Subcutaneous abdominal adipose tissue (tissue), 5 donors: ENCODE measurements around the gene PCBP2.

Experiments
- H3K27ac ChIP-seq: one replicate; pipeline ENCODE4 v1.7.0; 2013; ENCODE audit warnings: low read depth, mild to moderate bottlenecking, inconsistent platforms, low read length, moderate library complexity
- H3K27me3 ChIP-seq, 5 donors: one replicate each; pipeline ENCODE4 v1.7.0; 2013; ENCODE audit warnings: low read length in 5 of 5, inconsistent platforms in 1 of 5; ENCODE audit not compliant: control insufficient read depth in 5 of 5, insufficient read depth in 4 of 5
- H3K36me3 ChIP-seq, 5 donors: one replicate each; pipeline ENCODE4 v1.7.0; 2013; ENCODE audit warnings: low read length in 5 of 5; ENCODE audit not compliant: control insufficient read depth in 5 of 5, insufficient read depth in 5 of 5
- H3K4me1 ChIP-seq, 5 donors: one replicate each; pipeline ENCODE4 v1.7.0; 2013; ENCODE audit warnings: low read length in 5 of 5, mild to moderate bottlenecking in 3 of 5, moderate library complexity in 1 of 5; ENCODE audit not compliant: control insufficient read depth in 5 of 5, insufficient read depth in 5 of 5
- H3K4me3 ChIP-seq, 5 donors: one replicate each; pipeline ENCODE4 v1.7.0; 2013; ENCODE audit warnings: low read length in 5 of 5, low read depth in 1 of 5
- H3K9ac ChIP-seq, 5 donors: one replicate each; pipeline ENCODE4 v1.7.0; 2013; ENCODE audit warnings: low read length in 5 of 5, mild to moderate bottlenecking in 4 of 5, moderate library complexity in 3 of 5
- H3K9me3 ChIP-seq, 5 donors: one replicate each; pipeline ENCODE4 v1.7.0; 2013; ENCODE audit warnings: low read length in 5 of 5; ENCODE audit not compliant: control insufficient read depth in 5 of 5
- donor health status: healthy.
- donor health status: healthy.
- donor health status: healthy.
- donor health status: healthy.
- donor health status: healthy.

The PCBP2 gene

GRCh38 chr12:53506450-53506785 lies 54.5 kb downstream of the PCBP2 start:
- Histone ChIP-seq H3K9ac (no peak overlapping the region), H3K27me3 (no peaks in the 10 kb centered on the region), H3K9me3 (no peaks in the 10 kb centered on the region), H3K4me1 (peaks cover 8 to 41% (median 38%) of the 10 kb centered on the region in 5 donors), H3K36me3 (peaks cover 0 to 58% (median 49%) of the 10 kb centered on the region in 5 donors), H3K27ac (peak overlapping the region; percentile 29), H3K4me3 (no peak overlapping the region)

- no peak within 1 kb of the TSS for H3K9ac ChIP-seq
- H3K4me3 ChIP-seq = no peak within 1 kb of the TSS
- H3K27me3 ChIP-seq = no peaks in the 10 kb centered on the region
- H3K27ac ChIP-seq = peak within 1 kb of the TSS; percentile 29
- H3K9me3 ChIP-seq = no peaks in the 10 kb centered on the region
- peaks cover 4 to 35% (median 31%) of the 10 kb centered on the region in 5 donors for H3K4me1 ChIP-seq
- peaks cover 2 to 65% (median 55%) of the 10 kb centered on the region in 5 donors for H3K36me3 ChIP-seq
Observed at GRCh38 chr12:53506881-53507602, 55.1 kb downstream of the PCBP2 start, which contains the start of gene NPFF. TSS of gene NPFF (minus strand) at chr12:53507484. CDS start at chr12:53507474, 10 bp downstream.

GRCh38 chr12:53507603-53507885 lies 55.6 kb downstream of the PCBP2 start:
- no peak overlapping the region for H3K9ac ChIP-seq
- peaks cover 2 to 30% (median 27%) of the 10 kb centered on the region in 5 donors for H3K4me1 ChIP-seq
- no peak overlapping the region for H3K27ac ChIP-seq
- H3K36me3 ChIP-seq = peaks cover 4 to 70% (median 60%) of the 10 kb centered on the region in 5 donors
- H3K4me3 ChIP-seq = no peak overlapping the region
- H3K9me3 ChIP-seq = no peaks in the 10 kb centered on the region
- H3K27me3 ChIP-seq = no peaks in the 10 kb centered on the region

GRCh38 chr12:53508534-53509170 lies 56.8 kb downstream of the PCBP2 start:
- Histone ChIP-seq H3K27ac (no peak overlapping the region), H3K36me3 (peaks cover 8 to 77% (median 69%) of the 10 kb centered on the region in 5 donors), H3K4me1 (peaks cover 0 to 23% (median 17%) of the 10 kb centered on the region in 5 donors), H3K27me3 (no peaks in the 10 kb centered on the region), H3K4me3 (no peak overlapping the region), H3K9ac (peak overlapping the region in 1 of 5 donors; percentile 38), H3K9me3 (no peaks in the 10 kb centered on the region)

GRCh38 chr12:53510181-53510812 lies 58.4 kb downstream of the PCBP2 start:
- Histone ChIP-seq H3K27ac (no peak overlapping the region), H3K9ac (no peak overlapping the region), H3K9me3 (no peaks in the 10 kb centered on the region), H3K36me3 (peaks cover 20 to 77% (median 71%) of the 10 kb centered on the region in 5 donors), H3K27me3 (no peaks in the 10 kb centered on the region), H3K4me1 (peaks cover 0 to 17% (median 11%) of the 10 kb centered on the region in 5 donors), H3K4me3 (no peak overlapping the region)

- Histone ChIP-seq H3K4me3 (no peak overlapping the region), H3K36me3 (peaks cover 30 to 78% (median 76%) of the 10 kb centered on the region in 5 donors), H3K9me3 (no peaks in the 10 kb centered on the region), H3K9ac (no peak overlapping the region), H3K27ac (no peak overlapping the region), H3K4me1 (peaks cover 0 to 16% (median 11%) of the 10 kb centered on the region in 5 donors), H3K27me3 (no peaks in the 10 kb centered on the region)
Observed at GRCh38 chr12:53513712-53514410, 62.0 kb downstream of the PCBP2 start.

- Histone ChIP-seq H3K4me1 (peaks cover 0 to 12% (median 9%) of the 10 kb centered on the region in 5 donors), H3K9ac (no peak overlapping the region), H3K4me3 (no peak overlapping the region), H3K27me3 (no peaks in the 10 kb centered on the region), H3K36me3 (peaks cover 33 to 87% (median 85%) of the 10 kb centered on the region in 5 donors), H3K9me3 (no peaks in the 10 kb centered on the region), H3K27ac (no peak overlapping the region)
Observed at GRCh38 chr12:53514628-53515290, 62.9 kb downstream of the PCBP2 start.

GRCh38 chr12:53515291-53515680 lies 63.4 kb downstream of the PCBP2 start:
- Histone ChIP-seq H3K36me3 (peaks cover 33 to 90% (median 88%) of the 10 kb centered on the region in 5 donors), H3K4me3 (no peak overlapping the region), H3K9ac (no peak overlapping the region), H3K27me3 (no peaks in the 10 kb centered on the region), H3K4me1 (peaks cover 0 to 12% (median 9%) of the 10 kb centered on the region in 5 donors), H3K9me3 (no peaks in the 10 kb centered on the region), H3K27ac (no peak overlapping the region)

- Histone ChIP-seq H3K9ac (no peak overlapping the region), H3K27me3 (no peaks in the 10 kb centered on the region), H3K9me3 (no peaks in the 10 kb centered on the region), H3K4me3 (no peak overlapping the region), H3K4me1 (peaks cover 0 to 12% (median 9%) of the 10 kb centered on the region in 5 donors), H3K27ac (no peak overlapping the region), H3K36me3 (peaks cover 43 to 91% (median 85%) of the 10 kb centered on the region in 5 donors)
Observed at GRCh38 chr12:53516758-53517455, 65.0 kb downstream of the PCBP2 start.
